ENCODE data around the gene GABRG3.

GABRG3 gene

DNA sequence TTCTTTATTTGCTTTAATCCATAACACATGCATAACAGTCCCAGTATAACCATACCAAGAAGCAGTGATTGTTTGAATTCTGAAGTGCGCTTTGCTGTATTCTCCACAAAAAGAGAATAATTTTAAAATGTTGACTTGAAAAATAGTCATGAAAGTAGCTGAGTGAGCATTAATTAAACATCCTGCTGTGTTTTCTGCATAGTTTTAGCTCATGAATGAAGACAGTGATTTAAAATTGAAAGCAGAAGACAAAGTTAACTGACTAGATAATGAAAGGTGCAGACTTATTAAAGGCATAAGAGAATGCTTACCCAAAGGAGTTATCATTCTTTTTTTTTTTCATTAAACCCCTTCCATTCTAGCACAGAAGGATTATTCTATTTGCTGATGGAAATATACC lies 143.5 kb downstream of the GABRG3 start:
- no peaks in the 10 kb centered on the region for H3K36me3 ChIP-seq (ENCODE audit: control insufficient read depth in 5 of 5, insufficient read depth in 5 of 5, low read length in 5 of 5)
- no peaks in the 10 kb centered on the region for H3K9me3 ChIP-seq (ENCODE audit: control insufficient read depth in 5 of 5, low read length in 5 of 5)
- H3K4me3 ChIP-seq (ENCODE audit: low read depth in 1 of 5, low read length in 5 of 5) = no peak overlapping the region
- H3K4me1 ChIP-seq (ENCODE audit: control insufficient read depth in 5 of 5, insufficient read depth in 5 of 5, low read length in 5 of 5) = no peaks in the 10 kb centered on the region
- H3K9ac ChIP-seq (ENCODE audit: low read length in 5 of 5) = no peak overlapping the region
- no peak overlapping the region for H3K27ac ChIP-seq (ENCODE audit: low read depth, low read length)
- H3K27me3 ChIP-seq (ENCODE audit: control insufficient read depth in 5 of 5, insufficient read depth in 4 of 5, low read length in 5 of 5) = no peaks in the 10 kb centered on the region

DNA sequence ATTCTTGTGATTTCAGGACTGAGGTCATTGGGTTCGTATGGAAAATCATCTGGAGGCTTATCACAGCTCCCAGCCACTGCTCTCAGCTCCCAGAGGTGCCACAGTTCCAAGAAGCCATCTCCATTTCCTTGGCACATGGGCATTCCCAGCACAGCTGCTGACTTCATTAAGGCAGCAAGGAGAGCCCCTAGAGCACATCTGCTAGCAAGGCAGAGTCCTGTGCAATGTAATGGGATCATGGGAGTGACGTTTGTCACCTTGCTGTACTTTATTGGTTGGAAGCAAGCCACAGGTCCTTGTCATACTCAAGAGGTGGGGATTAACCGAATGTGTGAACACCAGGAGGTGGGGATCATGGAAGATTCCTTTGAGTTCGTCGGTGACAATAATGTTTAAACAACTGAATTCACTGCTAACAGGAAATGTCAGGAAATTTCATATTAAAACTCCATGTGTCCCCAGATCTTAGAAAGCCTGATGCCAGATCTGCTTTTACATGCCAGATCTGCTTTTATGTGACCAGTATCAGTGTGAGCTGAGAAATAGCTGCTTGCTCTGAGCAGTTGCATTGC lies 148.8 kb downstream of the GABRG3 start:
- no peak overlapping the region for H3K4me3 ChIP-seq (ENCODE audit: low read depth in 1 of 5, low read length in 5 of 5)
- H3K27me3 ChIP-seq (ENCODE audit: control insufficient read depth in 5 of 5, insufficient read depth in 4 of 5, low read length in 5 of 5) = no peaks in the 10 kb centered on the region
- H3K36me3 ChIP-seq (ENCODE audit: control insufficient read depth in 5 of 5, insufficient read depth in 5 of 5, low read length in 5 of 5) = no peaks in the 10 kb centered on the region
- H3K9me3 ChIP-seq (ENCODE audit: control insufficient read depth in 5 of 5, low read length in 5 of 5) = no peaks in the 10 kb centered on the region
- H3K27ac ChIP-seq (ENCODE audit: low read depth, low read length) = no peak overlapping the region
- no peak overlapping the region for H3K9ac ChIP-seq (ENCODE audit: low read length in 5 of 5)
- H3K4me1 ChIP-seq (ENCODE audit: control insufficient read depth in 5 of 5, insufficient read depth in 5 of 5, low read length in 5 of 5) = no peaks in the 10 kb centered on the region

DNA sequence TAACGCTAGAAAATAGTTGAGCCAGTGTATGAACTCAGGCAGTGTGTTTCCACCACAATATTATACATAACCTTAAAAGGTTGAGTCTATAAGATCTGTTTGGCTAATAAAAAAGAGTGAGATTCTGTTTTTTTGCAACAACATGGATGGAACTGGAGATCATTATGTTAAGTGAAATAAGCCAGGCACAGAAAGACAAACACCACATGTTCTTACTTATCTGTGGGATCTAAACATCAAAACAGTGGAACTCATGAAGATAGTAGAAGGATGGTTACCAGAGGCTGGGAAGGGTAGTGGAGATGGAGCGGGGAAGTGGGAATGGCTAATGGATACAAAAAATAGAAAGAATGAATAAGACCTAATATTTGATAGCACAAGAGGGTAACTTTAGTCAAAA lies 150.7 kb downstream of the GABRG3 start:
- Histone ChIP-seq H3K9me3 (ENCODE audit: control insufficient read depth in 5 of 5, low read length in 5 of 5) (peaks cover 0 to 3% (median 0%) of the 10 kb centered on the region in 5 donors), H3K27me3 (ENCODE audit: control insufficient read depth in 5 of 5, insufficient read depth in 4 of 5, low read length in 5 of 5) (no peaks in the 10 kb centered on the region), H3K9ac (ENCODE audit: low read length in 5 of 5) (no peak overlapping the region), H3K4me3 (ENCODE audit: low read depth in 1 of 5, low read length in 5 of 5) (no peak overlapping the region), H3K27ac (ENCODE audit: low read depth, low read length) (no peak overlapping the region), H3K4me1 (ENCODE audit: control insufficient read depth in 5 of 5, insufficient read depth in 5 of 5, low read length in 5 of 5) (no peaks in the 10 kb centered on the region), H3K36me3 (ENCODE audit: control insufficient read depth in 5 of 5, insufficient read depth in 5 of 5, low read length in 5 of 5) (no peaks in the 10 kb centered on the region)

DNA sequence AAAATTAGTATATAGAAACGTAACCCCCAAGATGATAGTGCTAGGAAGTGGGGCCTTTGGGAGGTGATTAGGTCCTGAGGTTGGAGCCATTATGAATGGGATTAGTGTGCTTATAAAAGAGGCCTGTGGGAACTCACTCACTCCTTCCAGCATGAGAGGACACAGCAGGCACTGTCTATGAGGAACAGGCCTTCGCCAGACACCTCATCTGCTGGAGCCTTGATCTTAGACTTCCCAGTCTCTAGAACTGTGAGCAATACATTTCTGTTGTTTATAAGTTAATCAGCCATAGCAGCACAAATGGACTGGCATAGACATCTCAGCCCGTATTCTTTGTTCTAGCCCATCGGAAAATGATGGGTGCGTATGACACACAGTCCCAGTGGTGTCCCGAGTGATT lies 152.3 kb downstream of the GABRG3 start:
- Histone ChIP-seq H3K4me1 (ENCODE audit: control insufficient read depth in 5 of 5, insufficient read depth in 5 of 5, low read length in 5 of 5) (no peaks in the 10 kb centered on the region), H3K4me3 (ENCODE audit: low read depth in 1 of 5, low read length in 5 of 5) (no peak overlapping the region), H3K9ac (ENCODE audit: low read length in 5 of 5) (no peak overlapping the region), H3K9me3 (ENCODE audit: control insufficient read depth in 5 of 5, low read length in 5 of 5) (peaks cover 0 to 10% (median 0%) of the 10 kb centered on the region in 5 donors), H3K36me3 (ENCODE audit: control insufficient read depth in 5 of 5, insufficient read depth in 5 of 5, low read length in 5 of 5) (no peaks in the 10 kb centered on the region), H3K27ac (ENCODE audit: low read depth, low read length) (no peak overlapping the region), H3K27me3 (ENCODE audit: control insufficient read depth in 5 of 5, insufficient read depth in 4 of 5, low read length in 5 of 5) (no peaks in the 10 kb centered on the region)

DNA sequence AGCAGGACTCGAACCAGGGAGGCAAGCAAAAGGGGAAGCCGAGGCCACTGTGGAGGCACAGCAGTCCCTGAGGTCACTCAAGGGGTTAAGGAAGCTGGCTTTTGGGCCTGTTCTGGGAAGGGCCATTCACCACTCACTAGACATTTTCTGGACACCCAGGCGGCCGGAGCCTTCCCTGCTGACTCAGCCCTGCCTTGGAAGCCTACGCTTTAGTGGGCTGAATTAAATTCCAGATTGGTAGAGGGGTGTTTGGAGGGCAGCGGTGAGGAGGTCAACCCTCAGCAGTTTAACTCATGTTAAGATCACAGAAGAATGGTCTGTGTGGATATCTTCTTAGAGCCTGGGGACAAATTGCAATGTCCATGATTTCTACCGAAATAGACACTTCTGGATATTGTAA lies 152.8 kb downstream of the GABRG3 start:
- Histone ChIP-seq H3K27ac (ENCODE audit: low read depth, low read length) (no peak overlapping the region), H3K4me3 (ENCODE audit: low read depth in 1 of 5, low read length in 5 of 5) (no peak overlapping the region), H3K9ac (ENCODE audit: low read length in 5 of 5) (no peak overlapping the region), H3K27me3 (ENCODE audit: control insufficient read depth in 5 of 5, insufficient read depth in 4 of 5, low read length in 5 of 5) (no peaks in the 10 kb centered on the region), H3K4me1 (ENCODE audit: control insufficient read depth in 5 of 5, insufficient read depth in 5 of 5, low read length in 5 of 5) (no peaks in the 10 kb centered on the region), H3K36me3 (ENCODE audit: control insufficient read depth in 5 of 5, insufficient read depth in 5 of 5, low read length in 5 of 5) (no peaks in the 10 kb centered on the region), H3K9me3 (ENCODE audit: control insufficient read depth in 5 of 5, low read length in 5 of 5) (peaks cover 0 to 11% (median 0%) of the 10 kb centered on the region in 5 donors)

DNA sequence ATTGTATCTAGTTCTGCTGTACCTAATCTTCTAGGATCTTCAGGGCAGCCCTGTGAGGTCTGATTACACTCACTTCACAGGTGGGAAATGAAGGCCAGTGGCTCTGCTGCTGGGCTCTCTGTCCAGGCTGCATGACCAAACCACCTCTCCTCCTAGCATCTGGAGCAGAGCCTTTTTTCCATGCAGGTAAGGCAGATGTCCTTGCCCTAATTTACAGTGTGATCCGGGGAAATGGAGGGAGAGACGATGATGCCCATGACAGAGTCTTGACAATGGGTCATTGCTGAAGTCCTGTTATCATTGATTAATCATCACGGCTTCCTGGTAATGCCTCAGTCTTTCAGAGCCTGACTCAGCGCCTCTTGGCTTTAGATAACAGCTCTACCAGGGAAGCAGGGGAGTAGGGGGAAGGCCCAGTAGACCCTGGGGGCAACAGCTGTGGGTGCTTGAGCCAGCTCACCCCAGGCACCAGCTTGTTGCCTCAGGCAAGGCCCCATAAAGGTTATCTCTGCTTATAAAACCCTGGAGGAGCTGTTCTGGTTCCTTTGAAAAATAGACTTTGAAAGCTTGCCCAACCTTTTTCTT lies 153.4 kb downstream of the GABRG3 start:
- H3K9ac ChIP-seq (ENCODE audit: low read length in 5 of 5) = no peak overlapping the region
- no peak overlapping the region for H3K27ac ChIP-seq (ENCODE audit: low read depth, low read length)
- no peaks in the 10 kb centered on the region for H3K36me3 ChIP-seq (ENCODE audit: control insufficient read depth in 5 of 5, insufficient read depth in 5 of 5, low read length in 5 of 5)
- H3K4me1 ChIP-seq (ENCODE audit: control insufficient read depth in 5 of 5, insufficient read depth in 5 of 5, low read length in 5 of 5) = no peaks in the 10 kb centered on the region
- H3K4me3 ChIP-seq (ENCODE audit: low read depth in 1 of 5, low read length in 5 of 5) = no peak overlapping the region
- no peaks in the 10 kb centered on the region for H3K27me3 ChIP-seq (ENCODE audit: control insufficient read depth in 5 of 5, insufficient read depth in 4 of 5, low read length in 5 of 5)
- peaks cover 0 to 11% (median 0%) of the 10 kb centered on the region in 5 donors for H3K9me3 ChIP-seq (ENCODE audit: control insufficient read depth in 5 of 5, low read length in 5 of 5)

DNA sequence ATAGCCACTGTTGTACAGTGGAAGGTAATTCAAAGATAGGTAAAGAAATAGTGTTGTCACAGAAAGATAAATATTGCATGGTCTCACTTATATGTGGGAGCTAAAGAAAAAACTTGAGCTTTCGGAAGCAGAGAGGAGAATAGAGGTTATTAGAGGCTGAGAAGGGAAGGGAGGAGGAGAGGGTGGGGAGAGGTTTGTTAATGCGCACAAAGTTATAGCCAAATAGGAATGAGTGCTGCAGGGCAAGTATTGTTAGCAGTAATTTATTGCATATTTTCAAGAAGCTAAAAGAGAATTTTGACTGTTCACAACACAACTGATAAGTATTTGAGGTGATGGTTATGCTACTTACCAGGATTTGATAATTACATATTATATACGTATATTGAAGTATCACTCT lies 154.2 kb downstream of the GABRG3 start:
- no peaks in the 10 kb centered on the region for H3K36me3 ChIP-seq (ENCODE audit: control insufficient read depth in 5 of 5, insufficient read depth in 5 of 5, low read length in 5 of 5)
- H3K4me1 ChIP-seq (ENCODE audit: control insufficient read depth in 5 of 5, insufficient read depth in 5 of 5, low read length in 5 of 5) = no peaks in the 10 kb centered on the region
- H3K4me3 ChIP-seq (ENCODE audit: low read depth in 1 of 5, low read length in 5 of 5) = no peak overlapping the region
- no peak overlapping the region for H3K27ac ChIP-seq (ENCODE audit: low read depth, low read length)
- H3K9ac ChIP-seq (ENCODE audit: low read length in 5 of 5) = no peak overlapping the region
- peaks cover 0 to 11% (median 0%) of the 10 kb centered on the region in 5 donors for H3K9me3 ChIP-seq (ENCODE audit: control insufficient read depth in 5 of 5, low read length in 5 of 5)
- H3K27me3 ChIP-seq (ENCODE audit: control insufficient read depth in 5 of 5, insufficient read depth in 4 of 5, low read length in 5 of 5) = no peaks in the 10 kb centered on the region

DNA sequence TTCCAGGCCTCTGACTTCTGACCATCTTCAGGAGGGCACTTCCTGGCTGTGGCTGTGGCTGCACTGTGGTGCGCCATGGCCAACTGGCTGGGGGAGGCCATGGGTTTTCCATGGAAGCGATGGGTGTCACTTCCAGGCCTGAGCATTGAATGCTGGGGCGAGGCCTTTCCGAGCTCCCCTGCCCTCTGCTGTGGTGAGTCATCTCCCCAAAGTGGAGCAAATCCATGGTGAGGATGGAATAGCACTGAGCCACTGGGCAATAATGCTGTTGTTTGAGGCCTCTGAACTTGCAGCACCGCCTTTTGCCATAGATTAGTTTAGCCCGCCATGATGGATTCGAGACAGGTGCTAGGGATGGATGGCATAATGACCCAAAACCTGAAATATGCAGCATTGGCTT lies 155.5 kb downstream of the GABRG3 start:
- Histone ChIP-seq H3K27ac (ENCODE audit: low read depth, low read length) (no peak overlapping the region), H3K36me3 (ENCODE audit: control insufficient read depth in 5 of 5, insufficient read depth in 5 of 5, low read length in 5 of 5) (no peaks in the 10 kb centered on the region), H3K4me3 (ENCODE audit: low read depth in 1 of 5, low read length in 5 of 5) (no peak overlapping the region), H3K9ac (ENCODE audit: low read length in 5 of 5) (no peak overlapping the region), H3K9me3 (ENCODE audit: control insufficient read depth in 5 of 5, low read length in 5 of 5) (peaks cover 0 to 11% (median 0%) of the 10 kb centered on the region in 5 donors), H3K27me3 (ENCODE audit: control insufficient read depth in 5 of 5, insufficient read depth in 4 of 5, low read length in 5 of 5) (no peaks in the 10 kb centered on the region), H3K4me1 (ENCODE audit: control insufficient read depth in 5 of 5, insufficient read depth in 5 of 5, low read length in 5 of 5) (no peaks in the 10 kb centered on the region)

DNA sequence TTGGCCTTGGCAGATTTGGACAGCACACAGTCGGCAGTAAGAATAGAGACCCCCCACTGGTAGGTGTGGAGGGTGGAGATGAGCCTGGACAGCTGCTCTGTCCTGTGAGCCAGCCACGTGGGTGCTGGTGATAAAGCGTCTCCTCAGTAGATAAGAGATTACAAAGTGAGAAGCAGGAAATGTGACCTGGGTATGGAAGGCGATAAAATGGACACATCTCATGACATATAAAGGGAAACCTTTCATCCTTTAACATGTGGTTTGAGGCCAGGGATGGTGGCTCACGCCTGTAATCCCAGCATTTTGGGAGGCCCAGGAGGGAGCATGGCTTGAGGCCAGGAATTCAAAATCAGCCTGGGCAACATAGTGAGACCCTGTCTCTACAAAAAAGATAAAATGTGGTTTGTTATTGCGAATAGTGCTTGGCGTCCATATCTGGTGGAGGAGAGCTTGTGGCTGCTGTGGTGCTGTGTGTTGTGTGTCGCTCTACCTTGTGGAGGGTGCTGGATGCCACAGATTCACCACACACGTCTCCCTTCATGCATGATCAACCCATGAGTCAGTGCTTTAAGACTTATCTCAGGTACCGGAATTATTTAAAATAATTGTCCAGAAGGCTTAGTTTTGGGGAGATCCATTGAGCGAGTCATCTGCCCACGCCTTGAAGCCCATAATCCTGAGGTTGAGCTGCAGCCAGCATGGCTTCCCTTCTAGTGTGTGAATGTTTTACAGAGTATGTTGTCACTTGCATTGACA lies 157.0 kb downstream of the GABRG3 start:
- Histone ChIP-seq H3K27me3 (ENCODE audit: control insufficient read depth in 5 of 5, insufficient read depth in 4 of 5, low read length in 5 of 5) (no peaks in the 10 kb centered on the region), H3K4me3 (ENCODE audit: low read depth in 1 of 5, low read length in 5 of 5) (no peak overlapping the region), H3K27ac (ENCODE audit: low read depth, low read length) (no peak overlapping the region), H3K9ac (ENCODE audit: low read length in 5 of 5) (no peak overlapping the region), H3K36me3 (ENCODE audit: control insufficient read depth in 5 of 5, insufficient read depth in 5 of 5, low read length in 5 of 5) (no peaks in the 10 kb centered on the region), H3K9me3 (ENCODE audit: control insufficient read depth in 5 of 5, low read length in 5 of 5) (peaks cover 0 to 11% (median 0%) of the 10 kb centered on the region in 5 donors), H3K4me1 (ENCODE audit: control insufficient read depth in 5 of 5, insufficient read depth in 5 of 5, low read length in 5 of 5) (no peaks in the 10 kb centered on the region)

DNA sequence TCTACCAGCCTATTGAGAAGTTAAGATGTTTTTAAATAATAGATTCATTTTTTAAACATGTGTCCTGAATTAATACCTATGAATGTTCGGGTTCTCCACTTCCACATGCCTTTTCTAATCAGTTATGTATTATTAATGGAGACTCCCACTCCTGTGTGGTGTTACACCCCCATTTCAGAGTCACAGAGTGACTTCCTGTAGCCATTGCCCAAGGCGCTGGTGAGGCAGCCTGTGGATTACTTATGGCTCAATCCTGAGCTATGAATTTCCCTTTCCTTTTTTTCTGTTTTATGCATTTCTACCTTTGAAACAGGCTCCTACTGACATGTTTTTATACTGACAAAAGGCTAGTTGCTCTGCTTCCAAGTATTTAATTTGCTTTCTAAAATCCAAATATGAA lies 162.3 kb downstream of the GABRG3 start:
- no peak overlapping the region for H3K4me3 ChIP-seq (ENCODE audit: low read depth in 1 of 5, low read length in 5 of 5)
- H3K27ac ChIP-seq (ENCODE audit: low read depth, low read length) = no peak overlapping the region
- H3K4me1 ChIP-seq (ENCODE audit: control insufficient read depth in 5 of 5, insufficient read depth in 5 of 5, low read length in 5 of 5) = no peaks in the 10 kb centered on the region
- H3K9me3 ChIP-seq (ENCODE audit: control insufficient read depth in 5 of 5, low read length in 5 of 5) = peaks cover 0 to 1% (median 0%) of the 10 kb centered on the region in 5 donors
- H3K9ac ChIP-seq (ENCODE audit: low read length in 5 of 5) = no peak overlapping the region
- H3K27me3 ChIP-seq (ENCODE audit: control insufficient read depth in 5 of 5, insufficient read depth in 4 of 5, low read length in 5 of 5) = no peaks in the 10 kb centered on the region
- H3K36me3 ChIP-seq (ENCODE audit: control insufficient read depth in 5 of 5, insufficient read depth in 5 of 5, low read length in 5 of 5) = no peaks in the 10 kb centered on the region

Measured in subcutaneous abdominal adipose tissue (tissue), 5 donors.